Right lobe of liver (tissue), 6 donors: ENCODE data around the gene CYTH2. TPM values are rescaled to one million over a fixed set of nuclear protein-coding genes. Genes with fewer than 3 reads are reported as not detected.

Experiments
- ATAC-seq, 4 donors: fragments of 200-7000 bp; cut with Tn5 transposase; one replicate each; pipeline ENCODE4 v1.9.1; 2020; ENCODE audit warnings: mild to moderate bottlenecking in 4 of 4, moderate library complexity in 4 of 4
- DNase-seq, 3 donors: peaks; one replicate each; pipeline ENCODE4 v3.0.0-alpha.2; 2020
- H3K27ac ChIP-seq, 3 donors: fragments of 200-600 bp; one replicate each; pipeline ENCODE4 v1.8.0; 2022
- H3K27me3 ChIP-seq, 2 donors: fragments of 200-600 bp; one replicate each; pipeline ENCODE4 v1.8.0; 2022
- H3K36me3 ChIP-seq, 4 donors: fragments of 200-600 bp; sonication (generic) in 1 of 4; one replicate each; pipeline versions ENCODE4 v1.5.1 to v1.8.0; 2017 to 2022; ENCODE audit warnings: control low read depth in 1 of 4
- H3K4me1 ChIP-seq, 4 donors: fragments of 200-600 bp; sonication (generic) in 1 of 4; one replicate each; pipeline versions ENCODE4 v1.5.1 to v1.8.0; 2017 to 2022; ENCODE audit warnings: control low read depth in 1 of 4
- H3K4me3 ChIP-seq, 3 donors: fragments of 200-600 bp; one replicate each; pipeline ENCODE4 v1.8.0; 2022
- H3K9me3 ChIP-seq, 4 donors: fragments of 200-600 bp; sonication (generic) in 1 of 4; one replicate each; pipeline versions ENCODE4 v1.5.1 to v1.8.0; 2017 to 2022; ENCODE audit warnings: control low read depth in 1 of 4
- POLR2A ChIP-seq: fragments of 450-650 bp; IDR thresholded peaks from one replicate; pipeline ENCODE4 v1.6.1; 2017; ENCODE audit warnings: antibody characterized with exemption, mild to moderate bottlenecking
- WGBS: methylation state at CpG from one replicate; pipeline ENCODE4 v1.1.6; 2018; ENCODE audit warnings: low coverage, low lambda C conversion rate; ENCODE audit not compliant: insufficient coverage; ENCODE audit errors: missing lambda C conversion rate; 5-methylcytosine and 5-hydroxymethylcytosine counted together
- intact Hi-C, 2 donors: fragments of 100-400 bp; cut with DNase I; formaldehyde crosslinking; loops; one replicate each; pipeline versions ENCODE4 v1.11.2 to v1.14.1; 2022
- total RNA-seq, 6 experiments: library from RNA; depleted of rRNA in 2 of 6; stranded (reverse); fragments of >200 nt in 2 of 6; fragmentation: NEBNext Ultra II Directional in 3 of 6; extraction: Animal tissue kit (Norgen Biotek cat#: 25700) in 3 of 6; gene quantifications; one replicate each; pipeline versions ENCODE4 v1.1.0 to v1.2.4, GENCODE V29; 2016 to 2023
- TF ChIP-seq, protein P1 (sequence below), 4 donors: fragments of 200-600 bp in 3 of 4; fragments of 450-650 bp in 1 of 4; IDR thresholded peaks; one replicate each; pipeline versions ENCODE4 v1.5.1 to v1.8.0; 2016 to 2022; ENCODE audit warnings: antibody characterized with exemption in 4 of 4, mild to moderate bottlenecking in 2 of 4
- donor health status: DM: no; HTN: yes; CAD: no.
- donor health status: DM: no; HTN: no; CAD: no.
- donor health status: DM: no; HTN: no; CAD: no.
- donor health status: DM: no; HTN: yes; CAD: no.
- donor health status: DM: no; HTN: yes; CAD: no.

Gene CYTH2
- total RNA-seq, 6 experiments from 2014 or later = 7.7 to 22.7 (median 13.5) TPM

DNA sequence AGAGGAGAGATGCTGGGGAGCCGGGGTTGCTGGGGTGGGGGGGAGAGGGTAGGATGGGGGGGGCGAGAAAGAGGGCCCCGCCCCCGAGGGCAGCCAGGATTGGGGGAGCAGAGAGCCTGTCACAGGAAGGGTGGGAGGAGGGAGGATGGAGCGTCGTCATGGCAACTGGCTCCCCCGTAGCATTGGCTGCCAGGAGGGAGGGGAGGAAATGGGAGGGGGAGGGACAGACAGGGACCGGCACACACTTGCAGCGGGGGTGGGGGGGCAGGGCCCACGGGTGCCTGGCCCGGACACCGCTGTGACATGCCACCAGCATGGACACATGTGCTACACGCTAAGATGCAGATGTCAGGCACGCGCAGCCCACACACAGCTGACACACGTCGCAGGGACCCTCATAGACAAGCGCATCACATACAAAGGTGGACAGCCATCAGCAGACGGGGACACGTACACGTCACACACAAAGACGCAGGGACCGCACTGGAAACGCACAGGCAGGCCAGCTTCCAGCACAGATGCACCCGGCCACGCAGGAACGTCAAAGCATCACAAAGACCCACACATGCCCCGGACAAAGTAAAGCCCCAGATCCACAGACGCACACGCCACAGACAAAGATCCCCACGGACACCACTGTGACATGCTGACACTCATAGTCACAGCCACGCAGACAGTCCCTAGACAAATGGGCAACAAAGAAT, 42.8 kb downstream of the CYTH2 start, which contains the start of gene LMTK3:
Gene LMTK3, minus strand, starts transcription at position 36 of the 704 bp plus-strand sequence. CDS start 259 bp downstream, outside the sequence.
- no peak for TF ChIP-seq POLR2A
- TF ChIP-seq, protein P1, sequence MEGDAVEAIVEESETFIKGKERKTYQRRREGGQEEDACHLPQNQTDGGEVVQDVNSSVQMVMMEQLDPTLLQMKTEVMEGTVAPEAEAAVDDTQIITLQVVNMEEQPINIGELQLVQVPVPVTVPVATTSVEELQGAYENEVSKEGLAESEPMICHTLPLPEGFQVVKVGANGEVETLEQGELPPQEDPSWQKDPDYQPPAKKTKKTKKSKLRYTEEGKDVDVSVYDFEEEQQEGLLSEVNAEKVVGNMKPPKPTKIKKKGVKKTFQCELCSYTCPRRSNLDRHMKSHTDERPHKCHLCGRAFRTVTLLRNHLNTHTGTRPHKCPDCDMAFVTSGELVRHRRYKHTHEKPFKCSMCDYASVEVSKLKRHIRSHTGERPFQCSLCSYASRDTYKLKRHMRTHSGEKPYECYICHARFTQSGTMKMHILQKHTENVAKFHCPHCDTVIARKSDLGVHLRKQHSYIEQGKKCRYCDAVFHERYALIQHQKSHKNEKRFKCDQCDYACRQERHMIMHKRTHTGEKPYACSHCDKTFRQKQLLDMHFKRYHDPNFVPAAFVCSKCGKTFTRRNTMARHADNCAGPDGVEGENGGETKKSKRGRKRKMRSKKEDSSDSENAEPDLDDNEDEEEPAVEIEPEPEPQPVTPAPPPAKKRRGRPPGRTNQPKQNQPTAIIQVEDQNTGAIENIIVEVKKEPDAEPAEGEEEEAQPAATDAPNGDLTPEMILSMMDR (IDR thresholded peaks at IDR 0.05) = no peak
- no peak within 1 kb of the TSS for H3K27ac ChIP-seq
- no peak for ATAC-seq
- no peak within 1 kb of the TSS for H3K4me3 ChIP-seq
- peaks cover 0 to 12% of the 10 kb centered on the region in 2 donors for H3K27me3 ChIP-seq
- DNase-seq = no peak
- WGBS = 4% methylated on average over 23 of the region's 32 CpGs
- H3K4me1 ChIP-seq = peaks cover 0 to 3% (median 0%) of the 10 kb centered on the region in 4 donors
- intact Hi-C loops = no loop called here
- no peaks in the 10 kb centered on the region for H3K36me3 ChIP-seq
- no peaks in the 10 kb centered on the region for H3K9me3 ChIP-seq

DNA sequence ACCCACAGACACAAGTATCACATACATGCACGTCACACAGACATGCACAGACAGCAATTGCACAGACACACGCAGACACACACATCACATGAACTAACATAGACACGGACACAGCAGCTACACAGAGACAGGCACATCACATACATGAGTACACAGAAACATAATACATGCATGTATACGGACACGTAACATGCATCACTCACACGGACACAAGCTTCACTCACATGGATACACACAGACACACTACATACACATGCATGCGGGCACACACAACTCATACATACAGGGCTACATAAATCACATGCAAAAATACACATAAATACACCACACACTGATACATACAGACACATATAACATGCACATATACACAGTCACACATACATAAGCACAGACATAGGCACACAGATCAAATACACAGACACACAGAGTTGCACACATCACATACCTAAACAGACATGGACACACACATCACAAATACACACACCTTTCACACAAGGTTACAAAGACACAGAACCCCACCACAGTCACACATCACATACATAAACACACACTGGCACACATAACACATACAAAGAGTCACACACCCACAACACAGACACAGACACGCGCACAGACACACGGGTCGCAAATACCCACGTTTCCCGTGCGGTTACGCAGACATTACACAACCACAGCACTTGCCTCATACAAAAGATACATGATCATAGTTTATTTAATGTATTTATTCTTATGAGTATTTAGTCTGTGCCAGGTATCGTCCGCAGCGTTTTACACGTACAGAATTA, 43.5 kb downstream of the CYTH2 start:
- Histone ChIP-seq H3K27me3 (peaks cover 0 to 12% of the 10 kb centered on the region in 2 donors), H3K27ac (no peak overlapping the region), H3K4me3 (no peak overlapping the region), H3K36me3 (no peaks in the 10 kb centered on the region), H3K9me3 (no peaks in the 10 kb centered on the region), H3K4me1 (peaks cover 0 to 3% (median 0%) of the 10 kb centered on the region in 4 donors)
- ATAC-seq (no peak), DNase-seq (no peak)
- TF ChIP-seq, protein P1 (IDR thresholded peaks at IDR 0.05) = no peak
- TF ChIP-seq POLR2A = no peak
- WGBS = 30% methylated on average over 17 of the region's 19 CpGs
- intact Hi-C loops = no loop called here

DNA sequence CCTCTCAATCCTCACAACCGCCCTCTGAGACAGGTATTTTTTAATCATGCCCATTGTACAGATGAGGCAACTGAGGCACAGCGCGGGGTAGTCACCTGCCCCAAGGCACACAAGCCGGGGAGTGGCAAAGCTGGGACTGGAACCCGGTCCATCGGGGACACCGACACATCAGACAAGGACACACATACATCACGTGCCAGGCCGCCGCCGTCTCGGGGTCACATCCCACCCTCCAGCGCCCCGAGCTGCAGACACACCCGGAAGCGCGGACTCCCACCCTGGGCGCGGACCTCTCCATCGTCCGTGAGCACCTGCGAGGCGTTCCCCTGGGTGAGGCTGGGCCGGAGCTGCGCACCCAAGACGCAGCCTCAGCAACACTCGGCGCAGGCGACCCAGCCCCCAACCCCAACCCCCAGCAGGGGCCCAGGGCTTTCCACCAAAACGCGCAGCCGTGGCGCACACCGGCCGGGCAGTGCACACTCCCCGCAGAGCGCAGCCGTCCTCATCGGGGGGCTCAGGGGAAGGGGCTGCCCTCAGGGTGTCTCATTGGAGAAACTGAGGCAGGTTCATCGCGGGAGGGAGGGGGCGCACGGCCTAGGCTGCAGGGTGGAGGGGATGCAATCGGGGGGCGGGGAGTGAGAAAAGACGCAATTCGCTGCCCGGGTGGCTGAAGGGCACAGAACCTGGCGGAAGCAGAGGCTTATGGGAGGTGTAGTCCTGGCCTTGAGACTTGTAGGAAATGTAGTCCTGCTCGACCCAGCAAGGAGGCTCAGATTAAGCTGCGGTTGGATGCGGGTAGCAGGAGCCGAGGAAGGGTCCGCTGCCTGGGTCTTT, 44.3 kb downstream of the CYTH2 start:
- intact Hi-C loops = no loop called here
- Histone ChIP-seq H3K9me3 (no peaks in the 10 kb centered on the region), H3K36me3 (no peaks in the 10 kb centered on the region), H3K27me3 (peaks cover 0 to 12% of the 10 kb centered on the region in 2 donors), H3K27ac (no peak overlapping the region), H3K4me1 (peaks cover 0 to 3% (median 0%) of the 10 kb centered on the region in 4 donors), H3K4me3 (peak overlapping the region; percentile 27 to 60 (median 47))
- peak; percentile 54 to 72 (median 66) for DNase-seq
- WGBS = 4% methylated on average over 21 of the region's 54 CpGs
- peak; percentile 77 to 90 (median 79) for ATAC-seq
- TF ChIP-seq, protein P1 (IDR thresholded peaks at IDR 0.05) = no peak
- TF ChIP-seq POLR2A = no peak

DNA sequence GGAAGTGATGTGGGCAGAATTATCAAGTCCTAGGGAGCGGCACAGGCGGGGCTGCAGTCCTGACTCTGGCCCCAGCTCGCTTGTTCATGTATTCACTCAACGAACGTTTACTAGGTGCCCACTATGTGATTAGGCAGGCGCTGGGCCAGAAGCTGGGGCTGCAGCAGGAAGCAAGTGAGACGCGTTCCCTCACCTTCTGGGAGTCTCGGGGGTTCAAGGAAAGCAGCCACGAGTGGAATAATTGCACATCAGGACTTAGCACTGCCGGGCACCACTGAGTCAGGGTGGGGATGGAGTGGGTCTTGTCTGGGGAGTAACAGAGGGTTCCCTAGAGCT, 44.9 kb downstream of the CYTH2 start:
- Histone ChIP-seq H3K27ac (no peak overlapping the region), H3K4me3 (peak overlapping the region in 1 of 3 donors; percentile 60), H3K4me1 (peaks cover 0 to 3% (median 0%) of the 10 kb centered on the region in 4 donors), H3K27me3 (peaks cover 0 to 12% of the 10 kb centered on the region in 2 donors), H3K9me3 (no peaks in the 10 kb centered on the region), H3K36me3 (no peaks in the 10 kb centered on the region)
- WGBS = 41% methylated on average over 6 of the region's 11 CpGs
- intact Hi-C loops = no loop called here
- ATAC-seq = no peak
- no peak for TF ChIP-seq POLR2A
- TF ChIP-seq, protein P1 (IDR thresholded peaks at IDR 0.05) = no peak
- no peak for DNase-seq
